Raji (cell line): ENCODE measurements around the gene HPS6.

Experiments used
- POLR2A ChIP-seq: IDR thresholded peaks from 2 replicates; pipeline ENCODE4 v1.6.1; 2011; ENCODE audit warnings: low read depth, low read length, control low read depth; ENCODE audit not compliant: insufficient read depth

The HPS6 gene

DNA sequence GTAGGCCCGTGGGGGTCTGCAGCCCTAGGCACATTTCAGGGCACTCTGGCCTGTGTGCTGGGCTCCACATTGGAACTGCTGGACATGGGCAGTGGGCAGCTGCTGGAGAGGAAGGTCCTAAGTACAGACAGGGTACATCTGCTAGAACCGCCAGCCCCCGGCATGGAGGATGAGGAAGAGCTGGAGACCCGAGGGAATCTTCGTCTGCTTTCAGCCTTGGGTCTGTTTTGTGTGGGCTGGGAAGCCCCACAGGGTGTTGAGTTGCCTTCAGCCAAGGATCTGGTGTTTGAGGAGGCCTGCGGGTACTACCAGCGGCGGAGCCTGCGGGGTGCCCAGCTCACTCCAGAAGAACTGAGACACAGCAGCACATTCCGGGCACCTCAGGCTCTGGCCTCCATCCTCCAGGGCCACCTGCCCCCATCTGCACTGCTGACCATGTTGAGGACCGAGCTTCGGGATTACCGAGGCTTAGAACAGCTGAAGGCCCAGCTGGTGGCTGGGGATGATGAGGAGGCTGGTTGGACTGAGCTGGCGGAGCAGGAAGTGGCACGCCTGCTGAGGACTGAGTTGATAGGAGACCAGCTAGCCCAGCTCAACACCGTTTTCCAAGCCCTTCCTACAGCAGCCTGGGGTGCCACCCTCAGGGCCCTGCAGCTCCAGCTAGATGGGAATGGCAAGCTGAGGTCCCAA, 1.4 kb downstream of the HPS6 start:
- TF ChIP-seq POLR2A = no peak

DNA sequence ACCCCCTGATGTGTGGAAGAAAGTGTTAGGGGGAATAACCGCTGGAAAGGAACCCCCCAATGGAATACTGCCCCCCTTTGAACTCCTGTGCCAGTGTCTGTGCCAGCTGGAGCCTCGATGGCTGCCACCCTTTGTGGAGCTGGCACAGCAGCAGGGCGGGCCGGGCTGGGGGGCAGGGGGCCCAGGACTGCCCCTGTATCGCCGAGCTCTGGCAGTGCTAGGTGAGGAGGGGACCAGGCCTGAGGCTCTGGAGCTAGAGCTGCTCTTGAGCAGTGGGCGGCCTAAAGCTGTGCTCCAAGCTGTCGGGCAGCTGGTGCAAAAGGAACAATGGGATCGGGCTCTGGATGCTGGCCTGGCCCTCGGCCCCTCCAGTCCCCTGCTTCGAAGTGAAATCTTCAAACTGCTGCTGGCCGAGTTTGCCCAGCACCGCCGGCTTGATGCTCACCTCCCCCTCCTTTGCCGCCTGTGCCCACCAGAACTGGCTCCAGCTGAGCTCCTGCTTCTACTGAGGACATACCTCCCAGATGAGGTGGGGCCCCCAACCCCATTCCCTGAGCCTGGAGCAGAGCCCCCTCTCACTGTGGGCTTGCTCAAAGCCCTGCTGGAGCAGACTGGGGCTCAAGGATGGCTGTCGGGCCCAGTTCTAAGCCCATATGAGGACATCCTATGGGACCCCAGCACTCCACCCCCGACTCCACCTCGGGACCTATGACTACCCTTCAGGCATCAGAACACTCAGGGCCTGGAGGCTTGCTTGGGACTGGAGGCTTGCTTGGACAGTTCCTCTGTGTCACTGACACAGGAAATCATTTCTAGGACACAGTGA, 2.2 kb downstream of the HPS6 start:
- TF ChIP-seq POLR2A = 0 out of 2 replicates have a peak, but pooled peaks have one; percentile 20

DNA sequence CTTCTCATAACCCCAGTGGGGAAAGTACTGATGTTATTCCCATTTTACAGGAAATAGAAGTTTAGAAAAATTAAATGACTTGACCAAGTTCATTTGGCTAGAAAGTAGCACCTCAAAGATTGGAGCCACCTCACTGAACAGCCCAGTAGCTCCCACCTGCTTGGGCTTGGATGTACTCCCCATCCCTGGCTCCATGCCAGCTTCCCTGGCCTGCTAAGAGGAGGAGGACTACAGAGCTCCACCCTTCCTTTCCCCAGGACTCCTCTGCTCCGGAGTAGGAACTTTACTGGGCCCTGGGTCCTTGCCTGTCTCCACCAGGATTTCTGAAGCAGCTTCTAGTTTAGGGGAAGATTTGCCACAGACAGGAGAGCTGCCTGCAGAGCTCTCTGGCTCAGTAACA, 3.1 kb downstream of the HPS6 start:
- no peak for TF ChIP-seq POLR2A

DNA sequence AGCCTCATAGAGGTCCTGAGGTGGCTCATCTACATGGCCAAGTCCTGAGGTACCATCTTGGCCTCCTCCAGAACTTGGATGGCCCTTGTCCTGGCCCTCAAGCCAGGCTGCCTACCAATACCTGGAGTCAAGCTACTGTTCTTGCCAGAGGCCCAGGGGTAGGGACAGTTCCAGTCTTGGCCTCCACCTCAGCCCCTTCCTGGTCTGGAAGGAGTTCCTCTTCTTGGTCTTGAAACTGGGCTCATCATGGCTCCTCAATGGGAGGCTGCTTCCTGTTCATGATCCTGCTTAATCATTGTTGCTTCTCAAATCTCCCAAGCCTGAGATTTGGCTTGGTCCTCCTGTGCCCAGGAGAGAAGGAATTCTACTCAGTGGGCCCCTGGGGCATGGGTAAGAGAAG, 3.9 kb downstream of the HPS6 start:
- no peak for TF ChIP-seq POLR2A

DNA sequence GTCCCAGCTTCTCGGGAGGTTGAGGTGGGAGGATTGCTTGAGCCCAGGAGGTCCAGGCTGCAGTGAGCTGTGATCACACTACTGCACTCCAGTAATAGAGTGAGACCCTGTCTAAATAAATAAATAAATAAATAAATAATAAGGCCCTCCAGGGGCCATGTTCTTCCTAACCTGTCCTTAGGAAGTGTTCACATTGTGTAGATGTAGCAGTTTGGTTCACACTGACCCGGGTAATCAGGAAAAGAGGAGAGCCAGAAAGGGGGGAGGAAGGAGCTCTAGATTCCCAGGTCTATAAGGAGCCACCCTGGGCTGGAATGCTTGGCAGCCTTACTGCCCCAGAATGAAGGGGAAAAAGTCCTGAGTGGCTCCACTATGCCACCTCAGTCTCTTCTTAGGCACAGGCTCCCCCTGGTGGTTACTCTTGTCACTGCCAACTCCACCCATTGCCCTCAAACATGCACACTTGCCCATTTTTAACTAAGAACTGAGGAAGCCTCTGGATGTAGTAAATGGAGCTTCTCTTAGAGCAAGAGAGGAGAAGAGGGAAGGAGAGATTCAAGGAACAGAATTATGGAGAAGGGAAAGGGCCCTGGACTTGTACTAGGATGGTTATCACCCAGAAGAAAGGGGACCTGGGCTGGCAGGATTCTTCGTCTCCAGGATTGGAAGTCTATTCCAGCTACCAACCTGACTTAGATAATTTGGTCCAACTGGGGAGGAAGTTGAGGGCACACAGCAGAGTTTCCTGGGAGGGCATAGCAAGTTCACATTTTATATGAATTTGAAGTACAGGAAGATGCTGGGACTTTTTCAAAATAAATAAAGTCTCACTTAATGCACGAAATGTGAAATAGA, 7.8 kb downstream of the HPS6 start:
- TF ChIP-seq POLR2A = no peak

DNA sequence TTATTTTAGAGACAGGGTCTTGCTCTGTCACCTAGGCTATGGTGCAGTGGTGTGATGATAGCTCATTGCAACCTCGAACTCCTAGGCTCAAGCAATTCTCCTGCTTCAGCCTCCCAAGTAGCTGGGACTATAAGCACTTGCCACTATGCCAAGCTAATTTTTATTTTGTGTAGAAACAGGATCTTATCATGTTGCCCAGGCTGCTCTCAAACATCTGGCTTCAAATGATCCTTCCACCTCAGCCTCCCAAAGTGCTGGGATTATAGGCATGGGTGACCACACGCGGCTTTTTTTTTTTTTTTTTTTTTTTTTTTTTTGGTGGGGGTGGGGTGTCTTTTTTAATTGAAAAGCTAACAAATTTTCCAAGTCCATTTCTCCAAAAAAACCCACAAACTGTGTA, 18.4 kb downstream of the HPS6 start:
- no peak for TF ChIP-seq POLR2A

DNA sequence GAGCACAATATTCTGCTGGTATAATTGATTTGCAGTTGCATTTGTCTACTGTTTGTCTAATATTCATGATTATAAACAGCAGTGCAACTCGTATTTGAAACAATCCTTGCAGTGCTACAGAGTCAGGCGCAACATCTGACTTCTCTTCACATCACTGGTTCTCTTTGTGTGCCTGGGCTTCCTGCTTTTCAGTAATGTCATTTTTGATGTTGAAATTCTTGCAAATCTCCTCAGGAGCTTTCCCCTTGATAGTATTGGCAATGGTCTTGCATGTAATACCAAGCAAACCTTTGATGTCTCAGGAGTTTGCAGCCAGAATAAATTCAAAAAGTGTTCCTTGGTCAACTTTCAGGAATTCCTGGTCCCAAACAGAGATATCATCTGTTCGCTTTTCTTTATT, 20.2 kb downstream of the HPS6 start:
- no peak for TF ChIP-seq POLR2A

DNA sequence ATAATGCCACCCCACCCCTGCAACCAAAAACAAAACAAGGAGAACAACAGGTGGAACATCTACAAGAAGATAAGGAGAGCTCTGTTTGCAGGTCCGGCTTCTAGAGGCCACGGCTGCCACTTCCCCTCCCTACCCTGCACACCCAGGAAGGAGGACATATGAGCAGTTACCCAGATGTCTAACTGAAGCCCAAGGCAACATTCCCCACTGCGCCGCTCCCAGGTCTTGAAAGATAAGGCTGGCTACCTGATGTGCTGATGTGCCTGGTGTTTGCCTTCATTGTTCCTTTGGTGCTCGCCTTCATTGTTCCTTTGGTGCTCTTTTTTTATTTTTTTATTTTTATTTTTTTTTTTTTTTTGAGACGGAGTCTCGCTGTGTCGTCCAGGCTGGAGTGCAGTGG, 21.0 kb downstream of the HPS6 start:
- no peak for TF ChIP-seq POLR2A

DNA sequence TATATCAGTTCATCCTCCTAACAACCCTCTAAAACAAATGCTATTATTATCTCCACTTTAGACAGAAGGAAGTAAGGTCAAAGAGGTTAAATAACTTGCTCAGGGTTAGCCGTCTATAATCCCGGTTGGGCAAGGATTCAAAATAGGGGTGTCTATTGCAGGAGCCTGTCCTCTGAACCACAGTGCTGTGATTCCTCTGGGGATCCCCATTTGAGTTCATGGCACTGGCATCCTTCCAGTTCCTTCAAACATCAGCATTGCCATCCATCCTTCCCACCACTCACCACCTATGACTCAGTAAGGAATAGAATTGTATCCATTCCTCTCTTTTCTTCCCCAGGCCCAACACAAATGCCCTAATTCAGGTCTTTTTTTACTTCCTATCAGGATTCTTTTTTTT, 25.6 kb downstream of the HPS6 start:
- no peak for TF ChIP-seq POLR2A

DNA sequence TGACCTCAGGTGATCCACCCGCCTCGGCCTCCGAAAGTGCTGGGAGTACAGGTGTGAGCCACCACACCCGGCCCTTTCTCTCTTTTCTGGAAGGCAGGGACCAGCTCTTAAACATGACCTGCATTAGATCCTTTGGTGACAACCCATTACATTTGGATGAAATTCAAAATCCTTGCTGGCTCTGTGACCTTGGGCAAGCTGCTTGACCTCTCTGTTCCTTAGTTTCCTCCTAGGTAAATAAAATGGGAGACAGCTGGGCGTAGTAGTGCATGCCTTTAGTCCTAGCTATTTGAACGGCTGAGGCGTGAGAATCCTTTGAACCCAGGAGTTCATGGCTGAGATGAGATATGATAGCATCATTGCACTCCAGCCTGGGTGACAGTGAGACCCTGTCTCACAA, 31.3 kb downstream of the HPS6 start:
- TF ChIP-seq POLR2A = no peak

DNA sequence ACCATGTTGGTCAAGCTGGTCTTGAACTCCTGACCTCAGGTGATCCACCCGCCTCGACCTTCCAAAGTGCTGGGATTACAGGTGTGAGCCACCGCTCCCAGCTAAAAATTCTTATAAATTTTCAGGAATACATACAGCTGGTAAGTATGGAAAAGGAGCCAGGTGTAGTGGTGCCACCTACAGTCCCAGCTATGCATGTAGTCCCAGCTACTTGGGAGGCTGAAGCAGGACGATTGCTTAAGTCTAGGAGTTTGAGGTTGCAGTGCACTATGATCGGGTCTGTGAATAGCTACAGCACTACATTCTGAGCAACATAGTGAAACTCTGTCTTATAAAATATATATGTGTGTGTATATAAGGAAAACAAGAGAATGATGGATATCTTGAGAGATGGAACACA, 36.0 kb downstream of the HPS6 start:
- no peak for TF ChIP-seq POLR2A

DNA sequence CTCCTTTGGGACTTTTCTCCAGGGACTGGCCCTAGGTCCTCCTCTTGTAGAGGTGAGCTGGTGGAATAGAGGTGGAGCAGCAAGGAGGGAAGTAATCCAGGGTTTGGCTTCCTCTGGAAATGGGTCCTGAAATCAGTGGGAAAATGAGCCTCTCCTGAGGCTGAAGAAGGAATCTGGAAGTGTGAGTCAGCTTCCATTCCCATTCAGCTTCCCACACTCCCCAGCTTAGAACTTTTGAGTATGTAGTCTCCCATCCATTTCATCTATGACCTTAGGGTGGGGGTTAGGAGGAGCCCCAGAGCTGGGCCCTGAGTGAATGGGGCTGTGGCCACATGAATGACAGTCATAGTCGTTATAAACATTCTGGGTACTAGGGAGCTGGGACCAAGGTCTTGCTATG, 37.3 kb downstream of the HPS6 start:
- no peak for TF ChIP-seq POLR2A

DNA sequence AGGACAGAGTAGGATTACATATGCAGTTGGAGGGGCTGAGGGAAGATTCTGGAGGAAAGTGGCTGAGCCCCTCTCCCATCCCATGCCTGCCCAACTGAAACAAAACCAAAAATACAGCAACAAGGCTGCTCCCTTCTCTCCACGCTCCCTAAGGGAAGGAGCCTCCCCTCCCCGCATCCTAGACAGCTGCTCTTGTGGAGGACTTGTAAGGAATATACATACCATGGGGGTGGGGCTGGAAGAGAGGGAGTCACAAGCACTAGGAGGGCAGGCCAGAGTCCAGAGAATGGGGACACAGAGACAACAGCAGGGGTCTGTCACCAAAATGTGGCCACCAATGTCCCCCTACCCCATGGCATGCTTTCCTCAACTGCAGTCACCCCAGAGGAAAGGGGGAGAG, 41.8 kb downstream of the HPS6 start:
- TF ChIP-seq POLR2A = no peak

DNA sequence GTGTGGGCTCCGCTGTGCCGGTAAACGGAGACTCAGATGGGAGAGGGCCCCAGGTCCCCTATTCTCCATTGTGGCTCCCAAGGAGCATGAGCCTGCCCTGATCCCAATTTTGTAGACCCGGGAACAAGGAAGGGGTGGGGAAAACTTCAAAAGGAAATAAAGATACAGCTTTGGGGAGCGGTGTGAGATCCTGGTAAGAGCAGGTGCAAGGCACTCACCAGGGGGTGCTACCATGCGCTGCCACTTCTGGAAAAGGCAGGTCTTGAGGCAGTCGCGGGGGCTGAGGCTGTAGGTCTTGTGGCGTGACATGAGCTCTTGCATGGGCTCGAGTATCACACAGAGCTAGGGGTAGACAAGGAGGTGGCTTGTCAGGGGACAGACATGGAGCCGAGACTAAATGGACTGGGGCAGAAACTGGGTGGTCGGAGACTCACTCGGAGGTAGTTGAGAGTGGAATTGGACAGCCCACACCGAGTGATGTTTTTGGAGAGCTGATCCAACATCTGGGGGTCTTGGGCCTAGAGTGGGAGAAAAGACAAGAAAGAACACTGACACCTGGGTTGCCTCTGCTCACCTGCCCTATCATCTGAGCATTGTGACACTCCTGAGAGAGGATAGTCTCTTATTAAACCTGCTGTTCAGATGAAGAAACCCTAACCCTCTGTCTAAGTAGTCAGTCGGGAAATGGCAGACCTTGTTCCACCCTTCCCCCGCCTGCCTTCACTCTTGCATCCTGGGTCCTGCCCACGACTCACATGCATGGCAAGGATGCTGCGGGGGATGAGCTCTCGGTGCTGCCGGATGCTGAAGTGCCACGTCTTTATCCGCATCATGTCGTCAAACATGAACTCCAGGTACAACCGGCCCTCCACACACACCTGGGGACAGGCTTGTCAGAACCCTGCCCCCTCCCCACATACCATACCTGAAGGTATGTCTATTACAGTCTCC, 44.3 kb downstream of the HPS6 start:
- no peak for TF ChIP-seq POLR2A
